ENCODE data around the gene CABCOCO1.

GRCh38 chr10:61778137-61778536, 115.4 kb downstream of the CABCOCO1 start:
- TF ChIP-seq CTCF (conservative IDR thresholded peaks at IDR 0.05) (no peak), ZFX (IDR thresholded peaks at IDR 0.05) (no peak)
